Muscle layer of colon (tissue), 2 donors: ENCODE data around the gene MYO3B.

Source experiments
- H3K27ac ChIP-seq: one replicate; pipeline ENCODE4 v1.7.0; 2013; ENCODE audit warnings: low read depth, mild to moderate bottlenecking, low read length, moderate library complexity
- H3K27me3 ChIP-seq, 2 donors: one replicate each; pipeline ENCODE4 v1.7.0; 2013; ENCODE audit warnings: low read length in 2 of 2, mild to moderate bottlenecking in 2 of 2; ENCODE audit not compliant: insufficient read depth in 2 of 2, control insufficient read depth in 1 of 2
- H3K36me3 ChIP-seq: one replicate; pipeline ENCODE4 v1.7.0; 2013; ENCODE audit warnings: mild to moderate bottlenecking, low read length; ENCODE audit not compliant: insufficient read depth
- H3K4me1 ChIP-seq: one replicate; pipeline ENCODE4 v1.7.0; 2013; ENCODE audit warnings: mild to moderate bottlenecking, low read length; ENCODE audit not compliant: insufficient read depth
- H3K4me3 ChIP-seq, 2 donors: one replicate each; pipeline ENCODE4 v1.7.0; 2013; ENCODE audit warnings: low read length in 2 of 2, low read depth in 1 of 2, mild to moderate bottlenecking in 1 of 2, moderate library complexity in 1 of 2
- H3K9ac ChIP-seq: one replicate; pipeline ENCODE4 v1.7.0; 2013; ENCODE audit warnings: low read length
- H3K9me3 ChIP-seq: one replicate; pipeline ENCODE4 v1.7.0; 2013; ENCODE audit warnings: mild to moderate bottlenecking, low read length
- donor health status: abdominal sarcoma.
- donor health status: Adenocarcinoma of cecum.

The MYO3B gene

DNA sequence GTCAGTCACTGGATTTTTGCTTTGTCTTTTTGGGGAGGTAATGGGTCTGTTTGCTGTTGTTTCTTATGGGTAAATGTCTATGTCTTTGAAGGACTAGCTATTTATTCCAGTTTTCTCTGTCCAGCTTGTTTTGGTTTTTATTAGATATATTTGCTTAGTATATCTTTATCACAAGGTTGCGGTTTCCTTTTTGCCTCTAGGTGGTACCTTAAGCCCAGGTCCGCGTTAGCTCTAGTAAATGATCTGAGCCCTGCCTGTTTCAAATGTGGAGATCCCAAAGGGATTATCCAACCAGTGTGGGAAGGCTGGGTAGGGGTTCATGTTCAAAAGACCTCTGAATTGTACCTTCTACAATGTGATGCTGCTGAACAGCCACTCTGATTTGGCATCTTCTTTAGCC is 114.5 kb downstream of the MYO3B start:
- Histone ChIP-seq H3K4me3 (no peak overlapping the region), H3K4me1 (no peaks in the 10 kb centered on the region)

DNA sequence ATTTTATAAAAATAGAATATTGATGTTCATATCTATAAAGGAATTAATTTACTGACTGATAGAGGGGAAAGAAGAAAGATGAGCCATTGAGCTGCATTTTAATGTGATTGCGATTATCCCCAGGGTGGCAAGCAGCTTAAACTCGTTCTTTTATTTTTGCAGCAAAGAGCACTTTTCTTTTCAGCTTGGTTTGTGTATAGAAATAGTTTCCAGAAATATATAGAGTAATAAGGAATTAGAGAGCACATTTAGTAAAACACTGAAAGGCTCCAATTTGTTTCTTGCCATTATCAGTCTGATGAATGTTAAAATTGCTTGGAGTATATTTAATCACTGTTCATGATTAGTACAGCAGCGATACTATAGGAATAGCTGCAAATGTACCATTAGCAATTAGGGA is 119.5 kb downstream of the MYO3B start:
- H3K4me3 ChIP-seq: no peak overlapping the region
- no peaks in the 10 kb centered on the region for H3K4me1 ChIP-seq
- H3K9ac ChIP-seq: no peak overlapping the region
- H3K36me3 ChIP-seq: no peaks in the 10 kb centered on the region
- no peak overlapping the region for H3K27ac ChIP-seq
- H3K27me3 ChIP-seq: no peaks in the 10 kb centered on the region
- no peaks in the 10 kb centered on the region for H3K9me3 ChIP-seq

More for the DNA sequence above, 114.5 kb downstream of the MYO3B start:
- H3K36me3 ChIP-seq: no peaks in the 10 kb centered on the region
- no peak overlapping the region for H3K27ac ChIP-seq
- no peaks in the 10 kb centered on the region for H3K27me3 ChIP-seq
- H3K9me3 ChIP-seq: no peaks in the 10 kb centered on the region
- no peak overlapping the region for H3K9ac ChIP-seq

DNA sequence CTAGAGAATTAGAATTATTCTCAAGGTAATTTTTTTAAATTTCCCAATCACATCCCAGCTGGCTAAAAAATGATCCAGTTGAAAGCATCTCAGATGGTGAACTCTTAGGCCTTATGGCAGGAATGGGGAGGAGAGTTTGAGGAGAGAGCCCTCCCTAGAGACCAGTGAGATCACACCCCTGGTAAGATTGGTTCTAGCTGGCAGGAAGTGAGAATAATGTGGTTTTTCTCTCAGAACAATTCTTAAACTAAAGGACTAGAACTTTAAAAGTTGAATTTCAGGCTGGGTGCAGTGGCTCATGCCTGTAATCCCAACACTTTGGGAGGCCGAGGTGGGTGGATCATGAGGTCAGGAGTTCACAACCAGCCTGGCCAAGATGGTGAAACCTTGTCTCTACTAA is 120.2 kb downstream of the MYO3B start:
- Histone ChIP-seq H3K27me3 (no peaks in the 10 kb centered on the region), H3K4me3 (no peak overlapping the region), H3K27ac (no peak overlapping the region), H3K9me3 (no peaks in the 10 kb centered on the region), H3K9ac (no peak overlapping the region), H3K4me1 (no peaks in the 10 kb centered on the region), H3K36me3 (no peaks in the 10 kb centered on the region)

DNA sequence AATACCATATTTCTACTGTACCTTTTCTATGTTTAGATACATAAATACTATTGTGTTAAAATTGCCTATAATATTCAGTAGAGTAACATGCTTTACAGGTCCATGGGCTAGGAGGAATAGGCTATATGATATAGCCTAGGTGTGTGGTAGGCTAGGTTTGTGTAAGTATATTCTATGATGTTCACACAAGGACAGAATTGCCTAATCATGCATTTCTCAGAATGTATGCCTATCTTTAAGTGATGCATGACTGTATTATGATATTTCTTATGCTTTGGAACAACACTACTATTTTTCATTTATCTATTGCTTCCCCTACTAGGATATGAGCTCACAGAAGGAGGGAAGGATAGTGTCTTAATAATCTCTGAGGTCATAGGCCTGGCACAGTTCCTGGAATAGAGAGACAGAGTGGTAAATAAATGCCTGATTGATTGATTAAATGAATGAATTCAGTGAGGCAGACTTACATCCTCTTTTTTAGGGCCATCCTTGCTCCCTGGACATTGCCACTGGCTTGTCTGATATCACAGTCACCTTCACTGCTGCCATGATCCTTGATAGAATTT is 121.0 kb downstream of the MYO3B start:
- Histone ChIP-seq H3K27me3 (no peaks in the 10 kb centered on the region), H3K4me3 (no peak overlapping the region), H3K36me3 (no peaks in the 10 kb centered on the region), H3K4me1 (no peaks in the 10 kb centered on the region), H3K27ac (no peak overlapping the region), H3K9me3 (no peaks in the 10 kb centered on the region), H3K9ac (no peak overlapping the region)

DNA sequence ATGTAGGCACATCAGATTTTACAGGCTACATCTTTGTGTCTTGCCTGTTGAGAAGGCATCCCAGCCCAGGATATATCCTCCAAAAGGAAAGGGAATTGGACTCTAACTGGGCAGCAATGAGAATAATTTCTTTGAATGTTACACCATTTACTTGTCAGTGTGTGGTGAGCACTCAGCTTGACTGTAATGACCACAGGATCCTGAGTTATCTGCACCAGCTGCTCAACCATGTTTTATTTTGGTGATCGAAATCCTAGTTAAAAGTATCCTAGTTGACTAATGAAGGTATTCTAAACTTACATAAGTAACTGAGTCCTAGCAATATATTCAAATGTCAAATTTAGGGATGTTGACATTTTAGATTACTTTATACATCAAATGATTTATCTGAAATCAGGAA is 123.0 kb downstream of the MYO3B start:
- Histone ChIP-seq H3K9me3 (no peaks in the 10 kb centered on the region), H3K9ac (no peak overlapping the region), H3K27ac (no peak overlapping the region)

DNA sequence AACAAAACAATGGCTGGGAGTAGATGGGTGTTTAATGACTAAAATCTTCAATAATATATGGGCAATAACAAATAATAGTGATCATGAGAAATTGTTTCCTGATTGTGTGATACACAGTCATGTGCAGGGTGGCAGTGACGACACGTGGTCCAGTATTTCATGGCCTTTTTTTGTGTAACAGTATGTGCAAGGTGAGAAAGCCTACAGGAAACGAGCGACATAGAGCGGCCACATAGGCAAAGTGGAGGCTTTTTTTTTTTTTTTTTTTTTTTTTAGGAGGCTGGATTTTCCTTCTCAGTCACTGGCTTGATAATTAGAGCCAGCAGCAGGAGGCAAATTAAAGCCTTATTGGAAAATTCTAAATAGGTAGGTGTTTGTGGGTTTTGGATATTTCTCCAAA is 123.7 kb downstream of the MYO3B start:
- Histone ChIP-seq H3K9ac (no peak overlapping the region), H3K4me1 (no peaks in the 10 kb centered on the region), H3K4me3 (no peak overlapping the region), H3K27me3 (no peaks in the 10 kb centered on the region), H3K36me3 (no peaks in the 10 kb centered on the region), H3K9me3 (no peaks in the 10 kb centered on the region), H3K27ac (no peak overlapping the region)

More for the DNA sequence above, 123.0 kb downstream of the MYO3B start:
- no peak overlapping the region for H3K4me3 ChIP-seq
- H3K4me1 ChIP-seq: no peaks in the 10 kb centered on the region
- H3K27me3 ChIP-seq: no peaks in the 10 kb centered on the region
- no peaks in the 10 kb centered on the region for H3K36me3 ChIP-seq

GRCh38 chr2:170305711-170306110 is 127.8 kb downstream of the MYO3B start:
- H3K9ac ChIP-seq: no peak overlapping the region
- no peak overlapping the region for H3K27ac ChIP-seq
- H3K4me3 ChIP-seq: no peak overlapping the region
- no peaks in the 10 kb centered on the region for H3K9me3 ChIP-seq
- H3K27me3 ChIP-seq: no peaks in the 10 kb centered on the region
- H3K4me1 ChIP-seq: no peaks in the 10 kb centered on the region
- no peaks in the 10 kb centered on the region for H3K36me3 ChIP-seq

- Histone ChIP-seq H3K4me3 (no peak overlapping the region), H3K27ac (no peak overlapping the region), H3K27me3 (no peaks in the 10 kb centered on the region), H3K36me3 (no peaks in the 10 kb centered on the region), H3K9ac (no peak overlapping the region), H3K4me1 (no peaks in the 10 kb centered on the region), H3K9me3 (no peaks in the 10 kb centered on the region)
Measured at GRCh38 chr2:170306293-170306873, 128.4 kb downstream of the MYO3B start.

DNA sequence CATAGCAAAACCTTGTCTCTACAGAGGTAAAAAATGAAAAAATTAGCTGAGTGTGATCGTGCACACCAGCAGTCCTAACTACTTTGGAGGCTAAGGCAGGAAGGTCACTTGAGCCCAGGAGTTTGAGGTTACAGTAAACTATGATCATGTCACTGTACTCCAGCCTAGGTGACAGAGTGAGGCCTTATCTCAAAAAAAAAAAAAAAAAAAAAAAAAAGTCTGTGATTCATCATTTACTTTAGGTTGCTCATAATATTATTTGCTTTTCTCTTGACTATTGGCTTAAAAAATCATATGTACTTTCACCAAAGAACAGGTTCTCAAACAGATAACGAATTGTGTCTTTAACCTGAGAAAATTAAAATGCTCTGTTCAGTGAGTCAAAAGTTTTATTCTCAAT is 129.1 kb downstream of the MYO3B start:
- no peak overlapping the region for H3K4me3 ChIP-seq
- no peaks in the 10 kb centered on the region for H3K27me3 ChIP-seq
- no peaks in the 10 kb centered on the region for H3K4me1 ChIP-seq
- H3K27ac ChIP-seq: no peak overlapping the region
- no peaks in the 10 kb centered on the region for H3K9me3 ChIP-seq
- no peaks in the 10 kb centered on the region for H3K36me3 ChIP-seq
- no peak overlapping the region for H3K9ac ChIP-seq

DNA sequence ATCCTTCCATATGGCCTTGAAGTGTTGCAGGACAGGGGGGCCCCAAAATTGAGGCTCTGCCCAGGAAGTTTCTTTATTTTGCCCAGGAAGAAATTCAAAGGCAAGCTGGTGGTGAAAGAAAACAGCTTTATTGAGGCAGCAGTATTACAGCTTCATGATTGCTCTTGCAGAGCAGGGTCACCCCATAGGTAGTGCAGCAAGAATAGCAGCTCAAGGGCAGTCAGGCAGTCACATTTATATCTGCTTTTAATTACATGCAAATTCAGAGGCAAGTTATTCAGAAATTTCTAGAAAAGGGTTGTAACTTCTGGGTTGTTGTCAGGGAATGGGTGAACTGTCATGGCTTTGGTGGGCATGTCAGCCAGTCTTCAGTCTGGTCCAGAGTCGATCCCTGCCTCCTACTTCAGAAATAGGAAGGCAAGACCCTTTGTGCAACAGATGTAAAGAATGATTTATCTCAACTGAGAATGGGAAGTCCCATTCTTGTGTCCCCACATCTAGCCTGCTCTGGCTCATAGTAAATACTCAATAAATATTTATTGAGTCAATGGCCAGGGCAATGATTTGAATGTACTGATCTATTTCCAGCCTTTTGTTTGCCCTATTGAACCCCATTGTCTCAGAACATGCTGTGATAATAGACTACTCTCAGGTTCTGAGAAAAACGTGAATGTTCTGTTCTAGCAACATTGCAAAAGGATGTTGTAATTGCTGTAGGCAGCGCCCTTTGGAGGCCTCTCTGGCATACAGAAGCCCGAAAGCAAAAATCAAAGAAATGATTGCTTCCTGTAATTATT is 129.8 kb downstream of the MYO3B start:
- no peaks in the 10 kb centered on the region for H3K27me3 ChIP-seq
- H3K4me3 ChIP-seq: no peak overlapping the region
- no peak overlapping the region for H3K9ac ChIP-seq
- H3K4me1 ChIP-seq: no peaks in the 10 kb centered on the region
- H3K27ac ChIP-seq: no peak overlapping the region
- H3K36me3 ChIP-seq: no peaks in the 10 kb centered on the region
- H3K9me3 ChIP-seq: no peaks in the 10 kb centered on the region

- Histone ChIP-seq H3K36me3 (no peaks in the 10 kb centered on the region), H3K9me3 (no peaks in the 10 kb centered on the region), H3K4me3 (no peak overlapping the region)
Measured at GRCh38 chr2:170310876-170311502, 133.0 kb downstream of the MYO3B start.

More at GRCh38 chr2:170310876-170311502, 133.0 kb downstream of the MYO3B start:
- no peaks in the 10 kb centered on the region for H3K27me3 ChIP-seq
- H3K9ac ChIP-seq: no peak overlapping the region
- no peak overlapping the region for H3K27ac ChIP-seq
- H3K4me1 ChIP-seq: no peaks in the 10 kb centered on the region
